ENCODE results near the gene FAM200A. TPM values are rescaled to one million over a fixed set of nuclear protein-coding genes. Genes with fewer than 3 reads are reported as not detected.

Gene FAM200A
- total and polyA plus RNA-seq, 2 donors from 2014 or later = 6.8 to 6.9 TPM

- Histone ChIP-seq H3K27me3 (ENCODE audit: control insufficient read depth, insufficient read depth, low read length) (no peaks in the 10 kb centered on the region), H3K9me3 (ENCODE audit: control insufficient read depth in 2 of 3, insufficient read depth in 1 of 3, low read length in 3 of 3) (no peaks in the 10 kb centered on the region), H3K36me3 (ENCODE audit: control insufficient read depth in 2 of 3, insufficient read depth in 3 of 3, low read length in 3 of 3) (peaks cover 21 to 55% (median 34%) of the 10 kb centered on the region in 3 donors), H3K4me3 (ENCODE audit: low read length in 3 of 3) (no peak overlapping the region), H3K9ac (ENCODE audit: low read length in 3 of 3) (no peak overlapping the region), H3K27ac (ENCODE audit: low read depth in 2 of 2, low read length in 2 of 2) (no peak overlapping the region), H3K4me1 (ENCODE audit: control insufficient read depth in 2 of 3, insufficient read depth in 2 of 3, low read depth in 1 of 3, low read length in 3 of 3) (peaks cover 0 to 4% (median 3%) of the 10 kb centered on the region in 3 donors)
- no peak for FAIRE-seq
- intact Hi-C loops (cut with DNase I) = no loop called here
- DNase-seq = no peak
- no peak for TF ChIP-seq CTCF (IDR thresholded peaks at IDR 0.05; ENCODE audit: borderline replicate concordance, extremely low read depth, insufficient read depth)
Observed at GRCh38 chr7:99562832-99563231, 10.9 kb upstream of the FAM200A start.

GRCh38 chr7:99562114-99562784 is 10.3 kb upstream of the FAM200A start:
- TF ChIP-seq CTCF (IDR thresholded peaks at IDR 0.05; ENCODE audit: borderline replicate concordance, extremely low read depth, insufficient read depth) = no peak
- H3K9me3 ChIP-seq (ENCODE audit: control insufficient read depth in 2 of 3, insufficient read depth in 1 of 3, low read length in 3 of 3) = no peaks in the 10 kb centered on the region
- intact Hi-C loops (cut with DNase I) = no loop called here
- FAIRE-seq (no peak), DNase-seq (no peak)
- H3K9ac ChIP-seq (ENCODE audit: low read length in 3 of 3) = no peak overlapping the region
- no peak overlapping the region for H3K27ac ChIP-seq (ENCODE audit: low read depth in 2 of 2, low read length in 2 of 2)
- H3K27me3 ChIP-seq (ENCODE audit: control insufficient read depth, insufficient read depth, low read length) = no peaks in the 10 kb centered on the region
- no peak overlapping the region for H3K4me3 ChIP-seq (ENCODE audit: low read length in 3 of 3)
- H3K36me3 ChIP-seq (ENCODE audit: control insufficient read depth in 2 of 3, insufficient read depth in 3 of 3, low read length in 3 of 3) = peaks cover 21 to 55% (median 34%) of the 10 kb centered on the region in 3 donors
- peaks cover 0 to 5% (median 4%) of the 10 kb centered on the region in 3 donors for H3K4me1 ChIP-seq (ENCODE audit: control insufficient read depth in 2 of 3, insufficient read depth in 2 of 3, low read depth in 1 of 3, low read length in 3 of 3)

GRCh38 chr7:99561737-99562051 is 9.8 kb upstream of the FAM200A start:
- peaks cover 21 to 55% (median 34%) of the 10 kb centered on the region in 3 donors for H3K36me3 ChIP-seq (ENCODE audit: control insufficient read depth in 2 of 3, insufficient read depth in 3 of 3, low read length in 3 of 3)
- no peaks in the 10 kb centered on the region for H3K9me3 ChIP-seq (ENCODE audit: control insufficient read depth in 2 of 3, insufficient read depth in 1 of 3, low read length in 3 of 3)
- no peak overlapping the region for H3K27ac ChIP-seq (ENCODE audit: low read depth in 2 of 2, low read length in 2 of 2)
- no peak for TF ChIP-seq CTCF (IDR thresholded peaks at IDR 0.05; ENCODE audit: borderline replicate concordance, extremely low read depth, insufficient read depth)
- intact Hi-C loops (cut with DNase I) = no loop called here
- DNase-seq = no peak
- FAIRE-seq = no peak
- no peak overlapping the region for H3K4me3 ChIP-seq (ENCODE audit: low read length in 3 of 3)
- H3K27me3 ChIP-seq (ENCODE audit: control insufficient read depth, insufficient read depth, low read length) = no peaks in the 10 kb centered on the region
- H3K4me1 ChIP-seq (ENCODE audit: control insufficient read depth in 2 of 3, insufficient read depth in 2 of 3, low read depth in 1 of 3, low read length in 3 of 3) = peaks cover 0 to 8% (median 4%) of the 10 kb centered on the region in 3 donors
- no peak overlapping the region for H3K9ac ChIP-seq (ENCODE audit: low read length in 3 of 3)

All from kidney (tissue), 14 donors.